NK-92 (cell line): ENCODE results near the gene CPNE5.
"Not testable (repeated sequence)": the region's sequence is repeated elsewhere in the genome, so short reads cannot be mapped to it uniquely, and the experiment has no call there.

Experiments used
- DNase-seq: peaks from one replicate; lab custom pipeline; 2025; ENCODE audit not compliant: unreplicated experiment; lab: John Stamatoyannopoulos, UW

CPNE5 gene

DNA sequence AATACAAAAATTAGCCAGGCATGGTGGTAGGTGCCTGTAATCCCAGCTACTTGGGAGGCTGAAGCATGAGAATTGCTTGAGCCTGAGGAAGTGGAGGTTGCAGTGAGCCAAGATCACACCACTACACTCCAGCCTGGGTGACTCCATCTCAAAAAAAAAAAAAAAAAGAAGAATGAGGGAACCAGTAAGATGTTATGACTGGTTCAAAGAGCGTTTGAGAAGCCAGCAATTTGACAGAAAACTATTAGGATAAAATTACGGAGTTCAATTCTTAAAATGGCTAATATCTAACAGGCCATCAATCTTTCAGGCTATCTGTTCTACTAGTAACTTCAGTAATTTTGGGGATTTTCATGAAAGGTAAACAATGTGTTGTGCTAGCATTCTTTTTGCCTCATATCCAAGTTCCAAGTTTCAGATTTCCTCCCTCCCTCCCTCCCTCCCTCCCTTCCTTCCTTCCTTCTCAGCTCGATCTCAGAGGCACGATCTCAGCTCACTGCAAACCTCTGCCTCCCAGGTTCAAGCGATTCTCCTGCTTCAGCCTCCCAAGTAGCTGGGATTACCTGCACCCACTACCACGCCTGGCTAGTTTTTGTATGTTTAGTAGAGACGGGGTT is 134.2 kb downstream of the CPNE5 start:
- not testable (repeated sequence) for DNase-seq

DNA sequence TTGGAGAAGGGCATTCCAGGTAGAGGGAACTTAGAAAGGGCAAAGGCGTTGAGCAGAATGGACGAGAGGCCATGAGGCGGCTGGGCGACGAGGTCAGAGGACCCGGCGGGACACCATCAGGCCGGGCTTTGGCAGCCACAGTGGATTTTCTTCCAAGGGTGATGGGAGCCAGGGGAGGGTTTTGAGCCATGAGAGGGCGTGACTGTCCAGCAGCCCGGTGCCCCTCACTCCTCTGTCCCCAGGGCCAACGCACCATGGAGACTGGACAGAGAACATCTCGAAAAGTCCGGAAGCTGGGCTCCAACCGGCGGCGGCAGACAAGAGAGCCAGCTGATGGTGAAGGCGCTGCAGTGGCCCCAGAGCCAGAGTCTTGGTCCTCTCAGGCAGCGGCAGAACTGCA is 135.3 kb downstream of the CPNE5 start:
- no peak for DNase-seq

DNA sequence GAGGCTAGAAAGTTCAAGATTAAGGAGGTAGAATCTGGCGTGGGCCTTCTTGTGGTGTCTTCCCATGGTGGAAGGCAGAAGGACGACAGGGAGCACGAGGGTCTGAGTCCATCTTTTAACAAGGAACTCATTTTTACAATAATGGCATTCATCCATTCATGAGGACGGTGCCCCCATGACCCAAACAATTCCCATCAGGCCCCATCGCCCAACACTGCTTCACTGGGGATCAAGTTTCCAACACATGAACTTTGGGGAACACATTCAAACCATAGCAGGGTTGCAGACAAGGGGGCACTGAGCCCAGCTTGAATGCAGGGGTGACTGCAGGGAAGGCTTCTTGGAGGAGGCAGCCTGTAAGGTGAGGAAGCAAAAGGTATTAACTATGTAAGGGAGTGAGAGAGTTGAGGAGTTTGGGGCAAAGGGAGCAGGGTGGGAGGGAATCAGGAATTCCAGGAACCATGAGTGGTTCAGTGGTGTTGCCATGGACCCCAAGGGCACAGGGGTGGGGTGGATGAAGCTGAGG is 136.1 kb downstream of the CPNE5 start:
- no peak for DNase-seq

DNA sequence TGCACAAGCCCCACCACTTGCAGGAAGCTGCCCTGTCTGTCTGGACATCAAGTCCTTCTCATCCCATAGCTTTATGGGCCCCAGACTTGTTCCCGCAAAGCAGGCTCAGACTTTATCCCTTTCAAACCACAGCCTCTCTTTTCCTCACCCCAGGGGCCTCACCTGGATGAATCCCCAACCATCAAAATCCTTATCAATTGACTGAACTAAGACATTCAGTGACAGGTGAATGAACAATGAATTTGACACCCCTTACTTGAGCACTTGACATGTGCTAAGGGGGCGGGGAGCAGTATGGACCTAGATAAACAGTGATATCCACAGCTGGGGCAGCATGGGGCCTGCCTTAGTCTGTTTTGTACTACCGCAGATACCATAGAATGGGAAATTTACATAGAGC is 136.6 kb downstream of the CPNE5 start:
- DNase-seq, result no peak

DNA sequence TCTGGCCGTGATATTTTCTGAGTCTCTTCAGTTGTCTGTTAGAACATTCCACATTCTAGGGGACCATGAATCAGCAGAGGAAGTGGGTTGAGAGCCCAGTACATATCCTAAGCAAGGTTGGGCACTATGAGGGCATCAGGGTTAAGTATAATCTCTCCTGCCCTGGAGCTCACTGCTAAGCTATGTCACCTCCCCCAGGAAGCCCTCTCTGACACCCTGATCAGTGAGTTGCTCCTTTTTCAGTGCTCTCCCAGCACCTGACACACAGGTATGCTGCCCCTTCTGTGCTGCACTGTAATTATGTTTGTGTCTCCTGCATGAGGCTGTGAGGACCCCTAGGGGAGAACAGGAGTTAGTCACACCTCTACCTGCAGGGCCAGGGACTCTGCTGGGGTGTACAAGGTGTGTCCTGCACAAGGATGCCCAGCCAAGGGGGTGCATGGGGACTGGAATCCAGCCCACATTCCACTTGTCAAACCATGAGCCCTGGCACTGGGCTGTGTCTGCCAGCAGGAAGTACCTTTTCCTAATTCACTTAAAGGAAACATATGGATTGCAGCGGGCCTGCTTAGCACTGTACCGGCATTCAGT is 137.7 kb downstream of the CPNE5 start:
- DNase-seq, result no peak

DNA sequence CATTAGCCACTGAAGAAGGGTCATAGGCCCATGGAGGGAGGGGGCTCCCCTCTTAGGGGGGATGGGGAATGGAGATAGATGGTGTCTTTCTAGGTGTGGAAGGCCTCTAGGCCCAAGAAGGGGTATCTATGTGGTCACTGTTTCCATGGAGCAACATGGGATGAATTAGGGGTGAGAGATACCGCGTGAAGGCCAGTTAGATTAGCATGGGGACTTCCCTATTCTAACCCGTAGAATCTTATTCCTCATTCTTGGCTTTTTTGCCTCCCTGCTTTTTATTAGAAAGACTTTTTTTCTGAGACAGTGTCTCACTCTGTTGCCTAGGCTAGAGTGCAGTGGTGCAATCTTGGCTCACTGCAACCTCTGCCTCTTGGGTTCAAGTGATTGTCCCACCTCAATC is 138.4 kb downstream of the CPNE5 start:
- no peak for DNase-seq

DNA sequence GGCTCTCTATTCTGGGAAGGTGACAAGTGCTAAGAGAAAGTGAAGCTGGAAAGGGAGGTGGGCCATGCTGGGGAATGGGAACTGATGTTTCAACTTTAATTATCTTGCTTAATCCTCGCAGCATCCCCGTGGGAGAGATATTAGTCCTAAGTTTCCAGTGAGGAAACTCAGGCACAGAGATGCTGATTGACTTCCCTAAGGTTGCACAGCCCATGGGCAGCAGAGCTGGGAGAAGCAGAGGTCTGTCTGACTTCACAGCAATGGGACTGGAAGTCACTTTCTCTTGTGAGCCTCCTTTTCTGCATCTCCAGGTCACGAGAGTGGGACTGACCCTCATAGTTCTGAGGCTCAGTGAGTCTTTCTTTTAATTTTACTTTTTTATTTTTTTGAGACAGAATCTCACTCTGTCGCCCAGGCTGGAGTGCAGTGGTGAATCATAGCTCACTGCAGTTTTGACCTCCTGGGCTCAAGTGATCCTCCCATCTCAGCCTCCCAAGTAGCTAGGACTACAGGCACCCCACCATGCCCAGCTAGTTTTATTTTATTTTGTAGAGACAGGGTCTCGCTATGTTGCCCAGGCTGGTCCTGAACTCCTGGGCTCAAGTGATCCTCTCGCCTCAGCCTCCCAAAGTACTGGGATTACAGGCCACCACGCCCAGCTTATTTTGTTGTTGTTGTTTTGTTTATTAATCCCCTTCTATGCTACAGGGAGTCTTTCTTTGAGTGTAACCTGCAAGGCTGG is 139.0 kb downstream of the CPNE5 start:
- DNase-seq, result no peak

DNA sequence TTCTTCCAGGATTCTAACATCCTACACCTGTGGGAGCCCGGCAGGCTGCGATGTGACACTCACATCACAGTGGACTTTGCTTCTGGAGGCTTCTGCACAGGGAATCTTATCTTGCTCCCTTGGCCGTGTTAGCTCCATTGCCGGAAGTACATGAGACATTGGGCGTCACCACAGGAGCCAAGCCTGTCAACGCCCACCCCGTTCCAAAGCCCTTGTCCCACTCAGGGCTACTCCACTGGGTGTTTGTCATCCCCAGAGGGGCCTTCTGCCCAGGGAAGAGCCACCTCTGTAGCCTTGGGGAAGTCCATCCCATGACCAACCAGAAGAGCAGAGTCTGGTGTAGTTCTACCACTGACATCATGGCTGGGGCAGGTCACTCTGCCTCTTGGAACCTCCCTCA is 139.9 kb downstream of the CPNE5 start:
- DNase-seq, result no peak

DNA sequence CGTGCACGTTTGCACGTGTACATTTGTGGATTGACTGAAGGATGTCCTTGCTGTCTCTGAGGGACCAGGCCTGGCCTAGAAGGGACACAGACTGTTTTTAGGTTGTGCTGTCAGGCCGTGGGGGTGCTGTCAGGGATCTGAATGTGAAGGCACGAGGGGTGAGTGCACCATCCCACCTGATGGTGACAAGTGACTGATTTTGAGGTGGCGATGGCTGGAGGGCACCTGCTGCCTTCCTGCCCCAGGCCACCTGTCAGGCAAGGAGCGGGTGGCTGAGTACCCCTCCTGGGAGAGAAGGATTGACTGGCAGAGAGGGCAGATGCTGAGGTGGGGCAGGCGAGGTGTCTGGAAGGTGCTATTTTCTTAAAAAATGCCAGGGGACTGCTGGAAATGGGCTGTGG is 140.4 kb downstream of the CPNE5 start:
- DNase-seq, result no peak

DNA sequence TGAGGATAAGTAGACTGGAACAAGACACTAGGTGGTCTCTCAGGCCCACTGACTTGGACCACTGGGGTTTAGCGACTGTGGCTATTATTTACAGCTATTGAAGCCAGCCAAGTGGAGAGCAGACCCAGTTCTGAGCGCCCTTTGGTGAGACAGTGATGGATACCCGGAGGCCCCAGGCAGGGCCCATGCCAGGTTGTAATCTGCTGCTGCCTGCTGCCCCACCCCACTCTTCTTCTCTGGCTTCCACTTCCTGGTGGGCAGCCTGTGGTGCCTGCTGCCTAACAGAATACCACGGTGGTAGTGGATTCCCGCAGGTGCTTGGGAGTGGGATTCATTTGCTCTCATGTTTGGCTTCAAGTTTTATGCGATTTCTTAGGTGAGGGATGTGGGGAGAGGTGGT is 141.0 kb downstream of the CPNE5 start:
- no peak for DNase-seq

DNA sequence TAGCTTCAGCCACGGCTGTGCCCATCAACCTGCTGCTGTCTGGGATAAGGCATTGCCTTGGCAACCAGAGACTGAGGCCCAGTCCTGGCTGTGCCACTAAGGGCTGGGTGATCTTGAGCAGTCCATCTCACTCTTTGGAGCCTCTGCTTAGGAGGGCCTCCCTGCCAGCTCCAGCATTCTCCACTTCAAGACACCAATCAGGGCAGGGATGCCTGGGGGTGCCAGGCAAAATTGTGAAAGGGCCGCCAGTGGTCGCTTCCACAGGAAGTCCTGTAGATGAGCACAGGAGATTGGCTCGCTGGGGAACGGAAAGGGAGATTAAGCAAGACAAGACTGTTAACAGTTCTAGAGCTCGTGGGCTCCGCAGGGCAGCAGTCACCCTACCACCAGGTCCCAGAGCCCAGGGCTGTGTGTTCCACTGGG is 141.8 kb downstream of the CPNE5 start, which contains the start of gene RAB44:
RAB44 (plus strand) TSS at position 346 of the 423 bp plus-strand sequence. CDS start 6,410 bp downstream, outside the sequence.
- no peak for DNase-seq

DNA sequence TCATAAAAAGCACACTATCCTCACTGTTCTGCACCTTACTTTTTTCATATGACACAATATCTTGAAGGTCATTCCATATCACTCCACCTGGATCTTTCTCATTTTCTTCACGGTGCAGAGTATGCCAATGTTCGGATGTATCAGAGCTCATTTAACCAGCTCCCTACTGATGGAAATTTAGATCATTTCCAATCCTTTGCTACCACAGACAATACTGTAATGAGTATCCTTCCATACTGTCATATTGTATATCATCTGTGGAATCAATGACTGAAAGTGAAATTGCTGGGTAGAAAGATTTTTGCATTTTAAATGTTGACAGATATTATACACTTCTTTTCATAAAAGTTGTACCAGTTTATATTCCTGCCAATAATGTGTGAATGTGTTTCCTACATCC is 143.8 kb downstream of the CPNE5 start:
- no peak for DNase-seq

DNA sequence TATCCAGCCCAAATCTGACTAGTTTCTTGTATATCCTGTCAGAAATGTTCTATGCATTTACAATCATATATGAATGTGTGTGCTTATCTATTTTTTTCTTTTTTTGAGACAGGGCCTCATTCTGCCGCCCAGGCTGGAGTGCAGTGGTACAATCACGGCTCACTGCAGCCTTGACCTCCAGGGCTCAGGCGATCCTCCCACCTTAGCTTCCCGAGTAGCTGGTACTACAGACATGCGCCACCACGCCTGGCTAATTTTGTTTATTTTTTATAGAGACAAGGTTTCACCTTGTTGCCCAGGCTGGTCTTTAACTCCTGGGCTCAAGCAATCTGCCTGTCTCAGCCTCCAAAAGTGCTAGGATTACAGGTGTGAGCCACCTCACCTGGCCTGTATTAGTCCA is 144.6 kb downstream of the CPNE5 start:
- no peak for DNase-seq

DNA sequence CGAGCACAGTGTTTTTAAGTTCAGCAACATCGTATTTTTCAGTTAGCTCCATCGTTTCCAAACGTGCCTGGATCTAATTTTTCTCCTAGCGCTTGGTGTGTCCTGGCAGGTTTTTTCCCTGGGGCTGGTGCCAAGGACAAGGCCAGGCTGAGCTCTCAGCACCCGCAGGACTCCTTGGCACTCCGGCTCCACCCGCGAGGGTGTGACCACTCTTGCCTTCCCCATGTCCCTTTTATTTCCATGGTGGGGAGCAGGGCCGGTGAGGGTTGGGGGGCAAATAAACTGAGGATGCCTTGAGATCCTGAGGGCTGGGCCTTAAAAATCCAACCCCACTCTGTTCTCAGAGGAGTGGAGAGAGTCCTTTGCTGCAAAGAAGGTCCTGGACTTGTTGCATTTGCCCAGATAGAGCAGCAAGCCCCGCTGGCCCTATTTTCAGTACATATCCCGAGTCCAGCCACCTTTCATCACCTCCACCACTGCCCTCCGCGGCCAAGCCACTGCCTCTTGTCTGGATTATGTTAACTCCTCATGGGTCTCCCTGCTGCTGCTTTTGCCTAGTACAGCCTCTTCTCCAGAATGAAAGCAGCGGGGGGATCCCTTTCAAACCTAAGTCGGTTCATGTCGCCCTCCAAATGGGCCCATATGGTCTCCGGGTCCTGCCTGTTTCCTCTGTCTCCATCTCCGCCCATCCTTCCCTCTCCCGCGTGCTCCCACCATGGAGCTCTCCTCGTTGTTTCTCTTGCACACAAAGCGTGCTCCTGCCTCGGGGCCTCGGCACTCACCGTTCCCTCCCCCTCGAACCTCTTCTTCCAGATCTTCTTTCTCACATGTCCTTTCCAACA is 146.2 kb downstream of the CPNE5 start:
- no peak for DNase-seq

DNA sequence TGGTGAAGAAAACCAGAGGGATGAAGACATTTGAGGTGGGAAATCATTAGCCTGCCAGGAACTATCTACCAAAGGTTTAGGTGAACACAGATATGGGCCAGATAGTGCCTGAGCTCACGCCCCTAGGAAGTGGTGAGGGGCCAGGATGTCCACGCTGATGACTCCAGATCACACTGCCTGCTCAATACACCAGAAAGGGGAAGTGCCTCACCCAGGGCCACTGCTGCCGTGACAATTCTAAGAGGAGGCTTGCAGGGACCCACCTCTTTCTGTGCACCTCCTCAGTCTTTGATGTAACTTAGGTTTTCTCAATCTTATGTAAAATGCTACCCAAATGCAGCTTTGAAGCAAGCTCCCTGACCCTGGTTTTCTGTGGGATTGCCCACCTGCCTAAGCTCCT is 147.0 kb downstream of the CPNE5 start:
- DNase-seq, result no peak

DNA sequence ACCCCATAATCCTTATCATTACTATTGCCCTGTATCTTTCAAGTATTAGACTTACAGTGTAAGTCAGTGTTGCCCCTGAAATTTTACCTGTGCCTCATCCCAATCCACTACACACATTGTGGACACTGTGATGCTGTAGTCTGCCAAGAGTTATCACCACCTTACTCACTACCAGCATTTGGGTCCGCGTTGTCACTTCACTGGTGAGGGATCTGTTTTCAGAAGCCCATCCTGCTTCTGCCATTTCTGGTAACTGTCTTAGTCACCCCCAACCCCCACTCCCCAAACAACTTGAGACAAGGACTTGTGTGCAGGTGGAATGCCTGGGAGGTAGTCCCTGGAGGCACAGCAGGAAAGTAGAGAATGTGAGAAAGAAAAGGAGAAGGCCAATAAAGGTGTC is 147.6 kb downstream of the CPNE5 start:
- DNase-seq, result no peak

DNA sequence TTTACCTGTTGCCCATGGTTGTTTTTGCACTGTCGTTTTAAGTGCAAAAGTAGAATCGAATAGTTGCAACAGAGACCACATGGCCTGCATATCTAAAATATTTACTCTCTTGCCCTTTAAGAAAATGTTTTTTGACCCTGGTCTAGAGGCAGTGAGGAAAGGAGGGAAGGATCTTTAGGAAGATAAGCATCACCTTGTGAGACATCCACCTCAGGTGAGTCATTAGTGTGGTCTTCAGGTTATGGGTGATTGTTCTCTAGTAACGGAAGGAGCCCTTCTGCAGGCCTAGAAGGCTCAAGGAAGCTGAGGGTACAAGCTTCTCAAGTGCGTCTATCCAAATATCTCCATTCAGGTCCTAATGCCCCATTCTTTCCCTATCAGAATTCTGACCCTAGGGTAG is 148.2 kb downstream of the CPNE5 start:
- no peak for DNase-seq
